ENCODE data around the gene HES5. TPM values are rescaled to one million over a fixed set of nuclear protein-coding genes. Genes with fewer than 3 reads are reported as not detected.

HES5 gene
- total RNA-seq, 1 experiment from 2014 or later, result not detected

DNA sequence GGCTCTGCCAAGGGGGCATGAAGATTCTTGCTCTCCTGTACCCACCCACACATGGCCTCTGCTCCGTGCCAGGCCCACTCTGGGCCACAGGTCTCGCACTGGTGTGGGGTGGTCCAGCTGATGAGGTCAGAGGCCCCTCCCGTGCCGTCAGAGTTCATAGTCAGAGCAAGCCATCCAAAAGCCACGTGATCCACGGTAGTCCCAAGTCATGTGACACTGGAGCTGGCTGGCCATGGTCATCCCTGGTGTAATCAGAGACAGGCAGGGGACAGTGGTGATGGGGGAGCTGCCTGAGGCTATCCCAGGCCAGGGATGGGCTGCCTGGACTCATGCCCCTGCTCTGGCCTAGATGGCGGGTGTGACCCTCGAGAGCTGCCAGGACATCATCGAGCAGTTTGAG, 43.5 kb downstream of the HES5 start:
- H3K9me3 ChIP-seq (replicated peaks), result peaks cover 6% of the 10 kb centered on the region
- H3K27ac ChIP-seq, result no peak overlapping the region
- no peaks in the 10 kb centered on the region for H3K4me1 ChIP-seq
- no peaks in the 10 kb centered on the region for H3K36me3 ChIP-seq
- DNase-seq, result no peak
- no peak overlapping the region for H3K4me3 ChIP-seq
- peaks cover 15% of the 10 kb centered on the region for H3K27me3 ChIP-seq

GRCh38 chr1:2486041-2486440, 44.0 kb downstream of the HES5 start:
- H3K36me3 ChIP-seq, result no peaks in the 10 kb centered on the region
- peaks cover 10% of the 10 kb centered on the region for H3K27me3 ChIP-seq
- H3K27ac ChIP-seq, result no peak overlapping the region
- H3K9me3 ChIP-seq (replicated peaks), result peaks cover 6% of the 10 kb centered on the region
- H3K4me1 ChIP-seq, result no peaks in the 10 kb centered on the region
- no peak overlapping the region for H3K4me3 ChIP-seq
- no peak for DNase-seq

GRCh38 chr1:2483970-2484369, 46.1 kb downstream of the HES5 start:
- no peak for DNase-seq
- Histone ChIP-seq H3K4me1 (no peaks in the 10 kb centered on the region), H3K27ac (no peak overlapping the region), H3K9me3 (replicated peaks) (peaks cover 6% of the 10 kb centered on the region), H3K4me3 (no peak overlapping the region), H3K36me3 (no peaks in the 10 kb centered on the region), H3K27me3 (no peaks in the 10 kb centered on the region; the same call in none of the 2 replicates)

DNA sequence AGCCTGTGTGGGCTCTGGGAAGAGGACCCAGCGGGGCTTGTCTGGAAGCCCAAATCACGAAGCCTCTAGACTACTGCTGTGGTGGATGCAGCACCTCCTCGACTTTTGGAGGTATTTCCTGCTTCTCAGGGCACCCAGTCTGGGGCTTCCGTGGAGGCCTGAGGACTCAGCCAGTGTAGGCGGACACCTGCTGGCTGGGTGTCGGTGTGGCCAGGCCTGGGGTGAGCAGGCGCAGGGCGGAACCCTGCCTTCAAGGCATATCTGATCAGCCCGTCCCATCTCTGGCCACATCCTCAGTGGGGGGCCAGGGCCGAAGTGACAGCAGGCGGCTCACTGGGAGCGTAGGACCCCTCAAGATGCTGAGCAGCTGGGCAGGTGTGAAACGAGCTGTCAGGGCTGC, 47.0 kb downstream of the HES5 start:
- Histone ChIP-seq H3K27ac (no peak overlapping the region), H3K4me3 (no peak overlapping the region), H3K9me3 (replicated peaks) (no peaks in the 10 kb centered on the region), H3K27me3 (peaks cover 6% of the 10 kb centered on the region), H3K4me1 (no peaks in the 10 kb centered on the region), H3K36me3 (no peaks in the 10 kb centered on the region)
- no peak for DNase-seq

GRCh38 chr1:2482588-2482987, 47.5 kb downstream of the HES5 start:
- peaks cover 6% of the 10 kb centered on the region for H3K27me3 ChIP-seq
- H3K27ac ChIP-seq, result no peak overlapping the region
- no peak overlapping the region for H3K4me3 ChIP-seq
- no peaks in the 10 kb centered on the region for H3K9me3 ChIP-seq (replicated peaks)
- no peak for DNase-seq
- H3K36me3 ChIP-seq, result no peaks in the 10 kb centered on the region
- no peaks in the 10 kb centered on the region for H3K4me1 ChIP-seq

DNA sequence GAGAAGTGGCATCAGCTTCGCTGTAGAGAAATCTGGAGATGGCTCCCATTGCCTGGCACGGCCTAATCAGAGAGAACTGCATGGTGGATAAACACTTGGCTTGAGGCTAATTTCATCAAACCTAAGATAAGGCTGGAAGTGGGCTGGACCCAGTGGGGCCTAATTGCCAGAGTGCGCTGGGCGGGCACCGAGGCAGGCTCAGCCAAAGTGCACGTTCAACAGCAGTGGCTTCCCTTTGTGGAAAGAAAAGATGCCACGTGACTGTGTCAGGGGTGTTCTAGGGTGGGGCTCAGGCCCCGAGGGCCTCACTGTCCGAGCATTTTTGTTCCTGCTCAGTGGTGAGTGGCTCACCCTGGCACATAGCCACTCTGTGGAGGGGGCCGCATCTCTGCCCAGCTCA, 48.2 kb downstream of the HES5 start:
- Histone ChIP-seq H3K27ac (no peak overlapping the region), H3K36me3 (no peaks in the 10 kb centered on the region), H3K9me3 (replicated peaks) (no peaks in the 10 kb centered on the region), H3K4me3 (no peak overlapping the region), H3K27me3 (peaks cover 13% of the 10 kb centered on the region), H3K4me1 (no peaks in the 10 kb centered on the region)
- no peak for DNase-seq

GRCh38 chr1:2480986-2481364, 49.1 kb downstream of the HES5 start:
- Histone ChIP-seq H3K9me3 (replicated peaks) (no peaks in the 10 kb centered on the region), H3K4me1 (no peaks in the 10 kb centered on the region), H3K4me3 (no peak overlapping the region), H3K27me3 (peaks cover 19% of the 10 kb centered on the region), H3K27ac (no peak overlapping the region), H3K36me3 (no peaks in the 10 kb centered on the region)
- DNase-seq, result no peak

DNA sequence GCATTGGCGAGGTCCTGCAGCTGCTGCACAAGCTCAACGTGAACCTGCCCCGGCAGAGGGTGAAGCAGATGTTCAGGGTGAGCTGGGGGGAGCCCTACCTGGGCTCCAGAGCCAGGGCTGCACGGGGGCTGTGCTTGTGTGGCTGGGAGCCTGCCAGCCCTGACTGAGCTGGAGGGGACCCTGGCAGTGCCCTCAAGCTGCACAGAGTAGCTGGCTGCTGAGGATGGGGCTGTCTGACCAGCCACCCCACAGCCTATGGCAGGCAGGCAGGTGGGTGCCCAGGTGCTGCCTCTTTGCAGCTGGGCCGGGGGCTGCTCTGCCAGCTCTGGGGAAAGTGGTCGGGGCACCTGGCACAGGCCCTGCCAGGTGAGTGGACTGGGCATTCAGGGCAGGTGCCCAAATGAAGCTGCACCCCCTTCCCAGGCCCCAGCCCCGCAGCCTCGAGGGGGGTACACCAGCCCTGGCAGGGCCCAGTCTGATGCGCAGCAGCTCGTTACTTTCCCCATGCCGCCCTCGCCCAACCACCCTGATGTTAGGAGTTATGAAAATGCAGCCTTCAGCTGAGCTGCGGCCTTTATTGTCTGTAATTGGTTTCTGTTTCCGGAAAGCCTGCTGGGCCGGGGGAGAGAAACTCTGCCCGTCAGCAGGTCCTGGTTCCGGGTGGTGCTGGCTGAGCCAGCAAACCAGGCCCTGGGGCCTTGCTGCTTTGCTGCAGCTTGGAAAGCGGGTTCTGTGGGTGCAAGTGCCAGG, 49.7 kb downstream of the HES5 start:
- Histone ChIP-seq H3K36me3 (no peaks in the 10 kb centered on the region), H3K4me3 (no peak overlapping the region), H3K4me1 (no peaks in the 10 kb centered on the region), H3K9me3 (replicated peaks) (no peaks in the 10 kb centered on the region), H3K27ac (no peak overlapping the region), H3K27me3 (peaks cover 25% of the 10 kb centered on the region)
- no peak for DNase-seq

- H3K4me1 ChIP-seq, result no peaks in the 10 kb centered on the region
- no peak overlapping the region for H3K27ac ChIP-seq
- no peaks in the 10 kb centered on the region for H3K9me3 ChIP-seq (replicated peaks)
- H3K4me3 ChIP-seq, result no peak overlapping the region
- no peak for DNase-seq
- peaks cover 33% of the 10 kb centered on the region for H3K27me3 ChIP-seq
- H3K36me3 ChIP-seq, result no peaks in the 10 kb centered on the region
Observed at GRCh38 chr1:2479618-2480017, 50.4 kb downstream of the HES5 start.

DNA sequence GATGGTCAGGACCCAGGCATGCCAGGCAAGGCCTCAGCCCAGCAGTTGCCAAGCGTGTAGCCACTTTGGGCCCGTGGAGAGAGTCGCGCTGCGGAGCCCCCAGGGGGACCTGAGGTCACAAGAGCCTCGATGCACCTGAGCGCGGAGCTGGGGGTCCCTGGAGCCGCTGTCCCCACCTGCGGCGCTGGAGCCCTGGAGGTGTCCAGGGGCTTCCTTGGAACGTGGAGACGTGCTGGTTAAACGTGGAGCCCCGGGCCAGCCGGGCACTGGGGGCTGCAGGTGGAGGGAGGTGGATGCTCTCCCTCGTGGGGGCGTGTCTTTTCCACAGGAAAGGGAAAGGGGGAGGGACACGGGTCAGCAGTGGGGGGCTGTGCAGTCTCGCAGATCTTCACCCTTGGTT, 50.9 kb downstream of the HES5 start:
- H3K27me3 ChIP-seq, result peaks cover 37% of the 10 kb centered on the region
- H3K36me3 ChIP-seq, result no peaks in the 10 kb centered on the region
- H3K9me3 ChIP-seq (replicated peaks), result no peaks in the 10 kb centered on the region
- H3K4me3 ChIP-seq, result no peak overlapping the region
- no peaks in the 10 kb centered on the region for H3K4me1 ChIP-seq
- DNase-seq, result no peak
- no peak overlapping the region for H3K27ac ChIP-seq

Other genes starting within 250 kb of the HES5 start
- gene MORN1, start 138.7 kb downstream of the HES5 start, total RNA-seq (2014; rRNA removed; shearing (Covaris generic)), result 7.5 TPM in 2 replicates
- gene RER1, start 138.4 kb downstream of the HES5 start, total RNA-seq (2014; rRNA removed; shearing (Covaris generic)), result 124 and 145 TPM in 2 replicates
- gene PEX10, start 117.7 kb downstream of the HES5 start, total RNA-seq (2014; rRNA removed; shearing (Covaris generic)), result 28.8 and 32.7 TPM in 2 replicates
- gene PLCH2, start 54.0 kb downstream of the HES5 start, total RNA-seq (2014; rRNA removed; shearing (Covaris generic)), result 0.22 and 0.56 TPM in 2 replicates
- 42.1 and 48.8 TPM in 2 replicates for gene PANK4, start 3.7 kb downstream of the HES5 start, total RNA-seq (2014; rRNA removed; shearing (Covaris generic))
- gene TNFRSF14, start 26.1 kb upstream of the HES5 start, total RNA-seq (2014; rRNA removed; shearing (Covaris generic)), result 0.51 TPM in 1 of 2 replicates, not detected in the other
- gene PRXL2B, start 56.5 kb upstream of the HES5 start, total RNA-seq (2014; rRNA removed; shearing (Covaris generic)), result 21.3 and 22.5 TPM in 2 replicates
- not detected in 2 replicates for gene MMEL1, start 102.8 kb upstream of the HES5 start, total RNA-seq (2014; rRNA removed; shearing (Covaris generic))

Data from SJCRH30 (cell line).